ENCODE results near the gene TMEM62.
"Not testable (repeated sequence)": the region's sequence is repeated elsewhere in the genome, so short reads cannot be mapped to it uniquely, and the experiment has no call there.

- not testable (repeated sequence) for TF ChIP-seq EP300 (IDR thresholded peaks at IDR 0.05; ENCODE audit: borderline replicate concordance in 1 of 2, control insufficient read depth in 1 of 2, low read depth in 2 of 2, low read length in 2 of 2); CTCF (IDR thresholded peaks at IDR 0.05 in 2 of 3, conservative IDR thresholded peaks at IDR 0.05 in 1 of 3; ENCODE audit: control insufficient read depth in 2 of 3, extremely low read depth in 1 of 3, insufficient read depth in 1 of 3, low read depth in 3 of 3, low read length in 3 of 3); USF2 (IDR thresholded peaks at IDR 0.05; ENCODE audit: borderline replicate concordance, low read depth, low read length); SREBF1 (IDR thresholded peaks at IDR 0.05; ENCODE audit: low read length); BACH1 (IDR thresholded peaks at IDR 0.05; ENCODE audit: borderline replicate concordance); PKNOX1 (IDR thresholded peaks at IDR 0.05); STAT3 (IDR thresholded peaks at IDR 0.05; ENCODE audit: low read depth, low read length); NR2C1 (IDR thresholded peaks at IDR 0.05); ATF3 (IDR thresholded peaks at IDR 0.05; ENCODE audit: borderline replicate concordance, extremely low read depth, low read depth, low read length)
Observed at GRCh38 chr15:43175656-43176309, 42.4 kb downstream of the TMEM62 start.

All from GM12878 (cell line).